ENCODE data around the gene C11orf16. TPM values are rescaled to one million over a fixed set of nuclear protein-coding genes. Genes with fewer than 3 reads are reported as not detected.

C11orf16 gene
- total RNA-seq, 1 experiment from 2014 or later = not detected

- TF ChIP-seq JUND (IDR thresholded peaks at IDR 0.05) = no peak
- TF ChIP-seq CEBPB (IDR thresholded peaks at IDR 0.05; ENCODE audit: low read depth) = no peak
- no peak for TF ChIP-seq ATF3 (IDR thresholded peaks at IDR 0.05)
- TF ChIP-seq SRF (IDR thresholded peaks at IDR 0.05; ENCODE audit: low read depth) = no peak
- TF ChIP-seq CTCF (IDR thresholded peaks at IDR 0.05 in 2 of 3, conservative IDR thresholded peaks at IDR 0.05 in 1 of 3; ENCODE audit: borderline replicate concordance in 1 of 3, insufficient read depth in 1 of 3, low read depth in 2 of 3, low read length in 2 of 3) = no peak
- no peak for TF ChIP-seq FOSL1 (IDR thresholded peaks at IDR 0.05; ENCODE audit: low read depth)
- TF ChIP-seq EZH2 (IDR thresholded peaks at IDR 0.05) = no peak
- TF ChIP-seq CBX3 (IDR thresholded peaks at IDR 0.05; ENCODE audit: low read depth) = no peak
- TF ChIP-seq EGR1 (IDR thresholded peaks at IDR 0.05; ENCODE audit: low read depth) = no peak
- TF ChIP-seq EZH2phosphoT487 (IDR thresholded peaks at IDR 0.05; ENCODE audit: borderline replicate concordance) = no peak
- TF ChIP-seq SP1 (IDR thresholded peaks at IDR 0.05; ENCODE audit: low read depth) = no peak
- no peak for TF ChIP-seq YY1 (IDR thresholded peaks at IDR 0.05; ENCODE audit: extremely low read depth, insufficient replicate concordance, low read depth, low read length)
- TF ChIP-seq SIN3A (IDR thresholded peaks at IDR 0.05; ENCODE audit: low read depth) = no peak
- TF ChIP-seq ELF1 (IDR thresholded peaks at IDR 0.05; ENCODE audit: borderline replicate concordance, low read depth) = no peak
- no peak for TF ChIP-seq MAX (IDR thresholded peaks at IDR 0.05)
- no peak for TF ChIP-seq POLR2AphosphoS5 (IDR thresholded peaks at IDR 0.05; ENCODE audit: low read depth, low read length)
- no peak for TF ChIP-seq ZFX (IDR thresholded peaks at IDR 0.05)
- Histone ChIP-seq H3K27ac (ENCODE audit: low read depth, low read length) (no peak overlapping the region), H3K4me2 (ENCODE audit: low read length) (no peak overlapping the region), H2AFZ (ENCODE audit: low read depth, low read length, poor library complexity, severe bottlenecking) (no peak overlapping the region), H4K20me1 (ENCODE audit: insufficient read depth) (no peaks in the 10 kb centered on the region), H3K36me3 (ENCODE audit: control insufficient read depth in 1 of 2, insufficient read depth in 2 of 2, low read length in 2 of 2) (no peaks in the 10 kb centered on the region), H3K79me2 (ENCODE audit: insufficient read depth, low read length) (no peaks in the 10 kb centered on the region), H3K4me1 (ENCODE audit: control insufficient read depth in 1 of 2, insufficient read depth in 2 of 2, low read length in 2 of 2) (peaks cover 8 to 12% of the 10 kb centered on the region in 2 experiments), H3K9me3 (ENCODE audit: control insufficient read depth in 1 of 2, insufficient read depth in 1 of 2, low read depth in 1 of 2, low read length in 2 of 2) (no peaks in the 10 kb centered on the region), H3K9ac (ENCODE audit: low read length) (no peak overlapping the region), H3K27me3 (ENCODE audit: insufficient read depth, low read length) (no peaks in the 10 kb centered on the region), H3K4me3 (replicated peaks in 1 of 2; ENCODE audit: low read depth in 1 of 2, low read length in 2 of 2) (no peak overlapping the region), H3K9me2 (ENCODE audit: insufficient read depth) (no peaks in the 10 kb centered on the region)
- intact Hi-C loops (cut with micrococcal nuclease) = loop anchor here (5.0 kb wide), 1 partner anchor 187 kb away; no protein-coding TSS in a partner anchor
- DNase-seq (ENCODE audit: low read depth, low spot score) (no peak), ATAC-seq (no peak)
- BruUV-seq (replicated peaks) = no TSS peak
- ChIA-PET POLR2A (no interaction called here), RAD21 (ENCODE audit: low non-redundant PET in 1 of 2, low total read pairs in 2 of 2, uncharacterized antibody in 2 of 2, unreplicated experiment in 2 of 2) (no interaction called here), CTCF (interaction anchor here (1.2 kb wide), 1 partner anchor 186 kb away, joined by 3 read pairs; no protein-coding TSS in a partner anchor)
Observed at GRCh38 chr11:8873741-8874405, 58.9 kb downstream of the C11orf16 start.
